Stimulated activated CD4-positive, alpha-beta T cell treated with anti-CD3 and anti-CD28 coated beads, TNF-alpha, amount 100 ng/mL, for 24 hours (primary cell): Measurements from ENCODE around the gene PIK3R1.

Experiments
- DNase-seq, 3 experiments: peaks; one replicate each; pipeline ENCODE4 v3.0.0-alpha.2; 2020; ENCODE audit warnings: low read depth in 3 of 3

Gene PIK3R1

DNA sequence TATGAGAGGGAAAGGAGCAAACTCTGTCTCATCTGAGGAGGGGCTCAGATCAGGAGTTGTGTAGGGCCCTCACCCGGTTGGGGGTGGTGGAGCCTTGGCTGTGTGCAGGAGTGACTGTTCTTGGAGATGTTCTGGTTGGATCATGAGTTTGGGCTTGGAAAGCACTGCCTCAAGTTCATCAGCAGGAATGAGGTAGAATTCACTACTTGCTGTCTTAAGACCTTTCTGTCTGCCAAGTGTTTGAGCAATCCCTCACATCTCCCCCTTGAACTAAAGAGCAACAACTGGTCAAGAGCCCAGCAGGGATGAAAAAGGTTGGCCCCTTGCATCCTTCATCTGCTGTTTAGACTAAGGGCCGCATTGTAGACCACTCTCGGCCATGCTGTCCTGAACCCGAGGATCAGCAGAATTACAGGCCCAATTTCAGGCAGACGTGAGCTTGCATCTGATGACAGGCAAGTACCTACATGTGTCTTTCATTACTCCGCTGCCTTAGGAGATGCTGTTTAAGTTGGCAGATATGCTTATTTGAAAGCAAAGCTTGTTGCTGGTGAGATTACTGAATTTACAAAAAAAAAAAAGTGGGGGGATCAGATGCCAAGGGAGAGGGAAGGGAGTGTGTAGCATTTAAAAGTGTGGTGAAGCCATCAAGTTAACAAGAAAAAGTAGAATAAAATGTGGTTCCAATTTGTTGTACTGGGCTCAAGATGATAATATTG is 36.4 kb downstream of the PIK3R1 start:
- no peak for DNase-seq

DNA sequence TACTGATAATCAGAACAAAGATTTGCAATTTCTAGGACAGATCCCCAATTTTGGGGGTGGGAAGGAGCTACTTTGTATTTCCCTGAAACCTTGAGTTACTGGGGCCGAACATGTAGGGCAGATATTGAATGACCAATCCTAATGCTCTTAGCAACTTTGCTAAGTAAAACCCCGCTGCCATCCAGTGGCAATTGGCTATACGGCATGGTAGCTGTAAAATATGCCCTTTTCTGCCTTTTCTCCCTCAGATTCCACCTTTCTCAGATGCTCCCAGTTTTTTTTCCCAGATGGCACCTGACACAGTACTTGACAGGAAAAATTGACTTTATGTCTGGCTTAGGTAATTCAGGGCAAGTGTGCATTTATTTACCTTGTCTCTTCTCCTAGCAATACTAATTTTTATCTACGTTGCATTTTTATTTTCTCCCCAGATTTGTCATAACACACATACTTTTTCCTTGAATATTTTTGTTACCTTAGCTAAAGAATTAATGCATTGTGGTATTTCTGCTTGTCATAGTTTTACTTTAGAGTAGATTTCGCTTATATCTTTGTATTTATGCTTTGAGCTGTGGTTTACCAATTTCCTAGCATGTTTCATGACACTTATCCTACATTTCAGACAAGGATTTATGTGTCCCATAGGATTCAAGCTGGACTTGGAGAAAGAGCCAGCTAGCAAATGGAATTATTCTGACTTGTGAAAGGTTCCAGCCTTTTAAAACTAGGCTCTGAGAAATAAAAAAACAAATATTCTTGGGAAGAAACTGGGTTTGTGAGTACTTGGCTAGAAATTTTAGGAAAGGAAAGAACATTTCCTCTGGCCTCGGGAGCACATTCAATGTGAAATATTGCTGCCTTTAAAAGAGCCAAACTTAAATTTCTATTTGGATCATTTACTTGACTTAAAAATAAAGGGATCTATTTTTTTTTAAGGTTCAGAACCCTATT is 37.4 kb downstream of the PIK3R1 start:
- peak in 2 of 3 experiments; percentile 26 to 33 for DNase-seq

DNA sequence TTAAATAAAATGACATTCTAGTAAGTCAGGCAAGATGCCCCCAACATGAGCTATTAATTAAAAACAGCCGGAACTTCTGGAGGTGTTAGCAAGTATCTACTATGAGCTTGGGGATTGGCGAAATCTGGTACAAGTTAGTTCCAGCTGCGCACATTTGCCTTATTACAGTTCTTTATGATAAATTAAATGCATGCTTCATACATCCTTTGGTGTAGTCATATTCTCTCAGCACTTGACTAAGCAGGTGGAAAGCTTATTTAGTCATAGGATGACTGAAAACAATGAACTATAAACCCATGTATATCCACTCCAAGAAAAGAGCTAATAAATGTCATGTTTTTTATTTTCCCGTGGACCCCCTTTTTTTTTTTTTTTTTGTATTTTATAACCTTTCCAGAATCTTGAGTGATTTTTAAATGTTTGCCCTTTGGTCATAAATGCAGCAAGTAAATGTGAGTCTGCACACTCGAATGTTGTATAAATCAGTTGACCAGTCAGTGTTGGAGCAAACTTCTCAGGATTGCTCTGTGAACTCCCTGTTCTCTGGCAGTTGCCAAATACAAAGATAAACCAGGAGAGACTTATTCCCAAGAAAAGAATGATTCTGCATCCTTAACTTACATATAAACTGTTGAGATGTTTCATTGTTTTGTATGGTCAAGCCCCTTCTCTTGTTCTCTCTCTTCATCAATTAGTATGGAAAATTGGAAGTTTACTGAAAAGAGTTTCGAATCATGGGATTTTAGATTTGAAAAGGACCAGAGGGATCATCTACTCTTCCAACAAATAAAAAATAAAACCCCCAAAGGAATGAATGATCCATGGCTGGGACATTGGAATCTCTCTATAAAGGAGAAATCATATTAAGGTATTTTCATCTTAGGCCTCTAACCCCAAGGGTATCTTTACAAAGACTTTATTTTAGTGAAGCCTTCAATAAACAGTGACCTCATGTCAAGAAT is 38.3 kb downstream of the PIK3R1 start:
- no peak for DNase-seq

DNA sequence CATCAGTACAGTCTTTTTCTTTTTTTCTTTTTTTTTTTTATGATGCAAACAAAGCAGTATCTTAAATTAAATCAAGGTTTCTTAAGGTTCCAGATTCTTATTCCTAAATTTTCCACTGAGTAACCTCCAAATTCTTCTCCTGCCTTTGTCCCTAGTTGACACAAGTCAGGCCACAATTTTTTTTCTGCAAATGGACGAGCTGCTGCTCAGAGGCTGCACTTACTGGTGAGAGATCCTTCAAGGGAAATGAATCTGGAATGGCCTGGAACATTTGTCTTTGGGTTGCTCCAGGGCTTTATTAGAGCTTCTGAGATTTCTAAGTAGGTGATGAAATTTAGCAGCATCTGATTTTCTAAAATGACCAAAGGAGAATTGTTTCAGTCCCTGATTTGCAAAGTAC is 39.3 kb downstream of the PIK3R1 start:
- DNase-seq = no peak

DNA sequence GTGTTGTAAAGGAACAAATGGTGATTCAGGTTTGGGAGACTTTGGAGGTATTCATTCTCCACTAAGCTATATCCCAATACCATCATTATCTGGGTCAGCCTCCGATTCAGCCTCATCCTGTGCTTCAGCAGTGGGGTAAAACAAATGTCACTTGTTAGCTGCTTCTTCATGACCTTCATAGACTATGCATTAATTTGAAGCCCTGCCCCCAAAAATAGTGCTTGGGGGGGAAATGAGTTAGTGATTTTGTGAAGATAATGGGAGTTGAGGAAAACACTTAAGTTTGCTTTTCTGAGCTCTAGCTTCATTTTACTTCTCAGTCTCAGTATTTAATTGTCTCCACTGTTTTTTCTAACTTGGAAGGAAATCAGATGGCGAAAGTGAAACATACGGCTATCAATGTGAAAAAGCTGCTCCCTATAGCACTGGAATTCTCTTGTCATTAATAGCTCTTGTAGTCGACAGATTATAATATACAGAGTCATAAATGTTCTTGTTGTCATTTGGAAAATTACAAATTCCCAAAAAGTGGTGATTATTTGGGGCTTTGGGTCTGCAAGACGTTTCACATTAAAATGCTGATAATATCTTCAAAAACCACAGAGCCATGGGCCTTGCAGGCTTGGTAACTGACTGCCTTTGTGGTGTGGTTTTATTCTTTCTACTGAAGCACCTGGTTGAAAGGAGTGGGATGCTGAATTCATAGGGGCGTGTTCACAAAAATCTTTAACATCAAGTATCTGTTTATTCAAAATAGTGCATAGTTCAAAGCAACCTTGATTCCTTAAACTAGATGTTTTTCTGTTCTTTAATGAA is 40.0 kb downstream of the PIK3R1 start:
- DNase-seq = no peak

DNA sequence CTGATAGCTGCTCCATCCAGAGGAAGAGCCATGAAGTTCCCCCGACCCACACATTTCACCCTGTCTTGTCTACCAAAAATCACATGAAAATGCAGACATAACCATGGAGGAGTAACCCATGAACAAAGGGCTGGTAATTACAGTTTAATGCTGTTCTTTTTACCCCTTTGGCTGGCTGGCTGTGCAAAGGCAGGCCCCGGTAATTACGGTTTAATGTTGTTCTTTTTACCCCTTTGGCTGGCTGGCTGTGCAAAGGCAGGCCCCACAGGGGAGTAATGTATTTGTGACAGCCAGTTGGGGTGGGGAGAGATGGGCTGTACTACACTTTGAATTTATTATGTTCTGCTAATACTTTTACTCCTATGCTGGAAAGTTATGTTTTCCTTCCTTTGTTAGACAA is 41.7 kb downstream of the PIK3R1 start:
- no peak for DNase-seq

DNA sequence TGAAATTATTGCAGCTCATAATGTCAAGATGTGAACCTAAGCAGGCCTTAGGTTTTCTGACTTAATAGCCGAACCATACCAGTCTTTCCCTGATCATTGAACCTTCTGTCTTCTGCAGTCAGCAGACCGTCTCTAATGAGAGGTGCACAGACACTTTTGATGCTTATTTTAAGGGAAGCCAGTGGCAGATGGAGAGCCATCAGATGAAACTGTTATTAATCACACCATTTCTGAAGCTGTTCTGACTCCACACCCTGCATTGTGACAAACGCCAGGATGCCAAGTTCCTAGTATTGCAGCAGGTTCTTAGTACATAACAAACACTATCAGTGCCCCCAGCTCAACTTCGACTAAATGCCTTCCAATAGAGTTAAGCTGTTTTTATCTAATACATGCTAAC is 43.0 kb downstream of the PIK3R1 start:
- no peak for DNase-seq

DNA sequence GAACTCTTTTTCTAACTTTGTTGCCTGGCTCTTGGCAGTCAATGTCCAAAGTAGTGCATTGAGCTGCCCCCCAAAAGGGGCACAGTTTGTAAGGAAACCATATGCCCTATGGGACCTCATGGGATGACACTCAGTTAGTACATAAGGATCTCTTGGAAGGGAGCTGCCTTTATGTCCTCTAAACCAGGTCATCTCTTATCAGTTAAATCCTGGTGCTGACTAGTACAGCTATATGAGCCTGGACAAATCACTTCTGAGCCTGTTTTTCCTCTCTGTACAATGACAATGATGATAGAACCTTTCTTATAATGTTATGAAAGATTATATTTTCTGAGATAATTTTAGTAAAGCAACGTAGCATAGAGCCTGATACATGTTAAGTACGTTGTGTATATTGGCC is 44.1 kb downstream of the PIK3R1 start:
- DNase-seq = no peak

DNA sequence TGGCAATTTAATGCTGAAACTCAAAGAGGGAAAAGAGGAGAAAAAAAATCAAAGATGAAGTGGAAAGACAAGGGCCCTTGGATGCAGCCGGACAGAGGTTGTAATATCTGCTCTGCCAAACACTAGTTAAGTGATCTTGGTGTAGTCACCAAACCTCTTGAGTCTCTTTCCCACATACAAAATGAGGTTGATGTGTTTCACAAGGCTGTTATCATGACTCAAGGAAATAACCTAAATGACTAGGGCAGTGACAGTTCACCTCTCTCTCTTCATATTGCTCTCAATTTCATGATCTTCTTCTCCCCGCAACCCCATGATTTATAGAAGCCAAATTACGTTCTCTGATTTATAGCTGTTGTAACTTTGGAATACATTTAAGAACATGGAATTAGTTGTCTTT is 44.9 kb downstream of the PIK3R1 start:
- no peak for DNase-seq

DNA sequence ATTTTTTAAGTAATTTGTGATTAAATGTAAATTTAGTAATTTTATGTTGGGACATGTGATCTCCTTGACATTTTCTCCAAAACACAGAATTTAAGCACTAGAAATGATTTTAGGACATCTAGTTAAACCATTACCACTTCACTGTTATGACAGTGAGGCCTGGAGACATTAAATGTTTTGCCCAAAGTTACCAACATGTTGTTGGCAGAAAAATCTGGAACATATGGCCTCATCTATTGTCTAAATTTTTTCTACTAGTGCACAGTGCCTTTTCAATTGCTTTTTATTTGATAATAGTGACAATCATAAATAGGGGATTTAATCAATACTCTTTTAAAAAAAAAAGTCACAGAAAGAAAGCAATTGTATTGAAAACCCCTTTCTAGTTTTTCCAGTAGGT is 45.6 kb downstream of the PIK3R1 start:
- DNase-seq = no peak

DNA sequence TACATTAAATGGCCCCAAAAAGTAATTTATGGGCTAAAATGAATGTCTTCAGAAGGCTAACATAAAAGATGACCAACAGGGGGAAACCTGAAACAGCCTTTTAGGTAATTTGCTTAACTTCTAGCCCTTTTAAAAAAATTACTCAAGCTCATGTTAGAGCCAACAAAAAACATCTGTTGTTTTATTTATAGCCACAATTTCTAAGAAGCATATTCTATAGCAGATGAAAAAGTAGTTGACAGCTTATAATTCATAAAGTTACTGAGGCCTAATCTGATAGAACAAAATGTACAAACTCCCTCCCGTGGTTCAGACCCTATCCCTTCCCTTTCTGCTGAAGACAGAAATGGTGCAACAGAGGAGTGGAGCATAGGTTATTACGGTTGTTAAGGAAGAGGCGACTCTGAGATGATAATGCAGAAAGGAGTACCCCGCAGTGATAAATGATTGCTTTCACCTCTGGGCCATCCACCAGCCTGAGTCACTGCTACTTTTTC is 46.1 kb downstream of the PIK3R1 start:
- DNase-seq = no peak

DNA sequence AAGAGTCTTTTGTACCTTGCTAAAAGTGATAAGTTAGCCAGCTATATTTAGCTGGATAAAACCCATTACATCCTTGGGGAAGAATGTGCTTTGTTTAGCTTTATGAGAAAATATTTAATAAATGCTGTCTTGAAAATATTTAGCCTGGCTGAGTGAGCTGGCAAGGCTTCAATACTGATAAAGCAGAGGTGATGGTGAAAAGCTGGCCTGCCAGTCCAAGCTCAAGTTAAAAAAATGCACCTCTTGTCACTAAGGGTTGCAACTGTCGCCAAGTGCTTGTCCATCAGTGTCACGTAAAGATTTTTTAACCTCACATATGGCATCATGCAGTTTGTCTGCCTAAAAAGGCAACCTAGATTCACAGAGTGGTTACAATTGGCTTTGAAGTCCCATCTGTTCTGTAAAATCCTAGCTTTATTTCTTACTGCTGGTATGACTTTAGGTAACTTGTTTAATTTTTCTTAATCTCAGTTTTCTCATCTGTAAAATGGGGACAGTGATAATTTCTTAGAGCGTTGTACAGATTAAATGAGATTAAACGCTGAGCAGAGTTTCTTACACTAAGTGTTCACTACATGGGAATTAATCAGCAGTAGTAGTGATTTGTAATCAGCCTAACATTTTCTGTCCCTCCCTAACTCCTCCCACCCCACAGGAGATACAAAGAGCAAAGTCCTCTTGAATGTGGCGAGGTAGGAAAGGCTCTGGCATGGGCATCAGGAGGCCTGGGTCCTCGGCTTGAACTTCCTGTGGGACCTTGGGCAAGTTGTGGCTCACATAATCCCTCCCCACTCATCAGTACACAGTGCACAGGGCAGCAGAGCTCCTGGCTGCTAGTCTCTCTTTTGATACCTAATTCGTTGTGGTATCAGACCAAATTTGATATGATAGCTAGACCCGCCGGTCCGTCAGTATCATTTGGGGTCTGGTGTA is 48.7 kb downstream of the PIK3R1 start:
- DNase-seq = no peak

DNA sequence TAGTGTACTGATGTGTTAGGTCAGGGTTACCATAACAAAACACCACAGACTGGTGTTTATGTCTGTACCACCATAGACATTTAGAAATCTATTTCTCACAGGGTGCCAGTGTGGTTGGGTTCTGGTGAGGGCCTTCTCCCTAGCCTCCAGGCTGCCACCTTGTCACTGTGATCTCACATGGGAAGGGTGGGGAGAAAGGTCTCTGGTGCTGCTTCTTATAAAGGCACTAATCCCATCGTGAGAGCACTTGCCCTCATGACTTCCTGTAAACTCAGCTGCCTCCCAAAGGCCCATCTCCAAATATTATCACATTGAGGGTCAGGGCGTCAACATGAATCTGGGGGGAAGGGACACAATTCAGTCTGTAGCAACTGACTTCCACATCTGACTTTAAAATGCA is 49.8 kb downstream of the PIK3R1 start:
- no peak for DNase-seq

DNA sequence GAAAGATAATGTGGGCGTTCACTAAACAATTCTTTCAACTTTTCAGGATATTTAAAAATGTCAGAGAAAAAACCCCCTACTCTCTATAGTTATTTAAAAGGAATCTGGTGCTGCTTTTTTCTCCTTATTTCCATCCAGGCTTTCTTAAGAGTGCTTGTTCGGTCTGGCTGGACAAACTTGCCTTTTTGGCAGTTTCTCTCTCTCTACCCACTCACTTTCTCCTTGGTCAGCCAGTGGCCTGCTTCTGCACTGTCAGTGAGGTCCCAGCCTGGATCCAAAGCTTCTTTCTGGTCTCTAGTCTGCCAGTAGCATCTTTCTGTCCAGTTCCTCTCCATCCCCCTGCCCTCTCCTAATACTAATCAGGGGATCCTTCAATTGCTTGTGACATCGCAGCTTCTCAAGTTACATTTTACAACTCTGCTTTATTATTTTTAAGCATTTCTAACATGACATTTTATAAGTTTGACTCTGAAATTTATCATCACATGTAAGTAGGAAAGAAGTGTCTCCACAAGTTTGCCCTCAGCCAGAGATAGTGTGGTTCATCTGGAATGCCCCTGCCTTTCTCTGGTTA is 50.4 kb downstream of the PIK3R1 start:
- no peak for DNase-seq

DNA sequence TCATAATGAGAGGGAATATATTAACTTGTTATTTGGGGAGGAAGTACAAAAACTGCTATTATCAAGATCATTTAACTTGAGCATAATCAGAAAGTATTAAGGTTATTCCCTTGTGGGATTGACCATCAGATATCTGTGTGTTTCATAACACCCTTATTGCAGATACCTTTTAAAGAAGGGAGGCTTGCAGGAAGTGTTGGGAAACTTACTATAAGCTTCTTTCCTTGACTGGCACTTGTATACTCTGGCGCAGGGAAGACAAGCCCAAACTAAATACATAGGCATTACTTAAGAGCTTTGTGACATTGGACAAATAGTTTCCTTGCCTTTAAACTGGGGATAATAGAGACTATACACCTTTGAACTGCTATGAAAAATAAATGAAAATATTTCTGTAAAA is 50.9 kb downstream of the PIK3R1 start:
- DNase-seq = no peak

DNA sequence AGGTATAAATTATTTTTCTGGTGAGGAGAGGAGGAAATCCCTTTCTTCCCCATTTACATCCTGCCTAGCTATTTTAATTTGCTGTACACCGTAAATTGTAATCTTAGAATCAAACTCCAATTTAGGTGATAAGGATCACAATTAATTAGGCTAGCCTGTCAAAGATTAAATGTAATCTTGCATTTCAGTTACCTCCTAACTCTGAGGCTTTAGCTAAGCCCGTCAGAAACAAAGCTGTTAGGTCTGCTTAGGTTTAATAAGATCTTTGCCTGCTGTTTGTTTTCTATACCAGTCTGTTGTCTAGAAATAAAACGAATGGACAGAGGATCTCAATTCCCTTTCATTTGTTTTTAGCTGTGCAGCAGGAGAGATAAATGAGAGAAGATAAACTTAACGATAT is 51.5 kb downstream of the PIK3R1 start:
- no peak for DNase-seq

DNA sequence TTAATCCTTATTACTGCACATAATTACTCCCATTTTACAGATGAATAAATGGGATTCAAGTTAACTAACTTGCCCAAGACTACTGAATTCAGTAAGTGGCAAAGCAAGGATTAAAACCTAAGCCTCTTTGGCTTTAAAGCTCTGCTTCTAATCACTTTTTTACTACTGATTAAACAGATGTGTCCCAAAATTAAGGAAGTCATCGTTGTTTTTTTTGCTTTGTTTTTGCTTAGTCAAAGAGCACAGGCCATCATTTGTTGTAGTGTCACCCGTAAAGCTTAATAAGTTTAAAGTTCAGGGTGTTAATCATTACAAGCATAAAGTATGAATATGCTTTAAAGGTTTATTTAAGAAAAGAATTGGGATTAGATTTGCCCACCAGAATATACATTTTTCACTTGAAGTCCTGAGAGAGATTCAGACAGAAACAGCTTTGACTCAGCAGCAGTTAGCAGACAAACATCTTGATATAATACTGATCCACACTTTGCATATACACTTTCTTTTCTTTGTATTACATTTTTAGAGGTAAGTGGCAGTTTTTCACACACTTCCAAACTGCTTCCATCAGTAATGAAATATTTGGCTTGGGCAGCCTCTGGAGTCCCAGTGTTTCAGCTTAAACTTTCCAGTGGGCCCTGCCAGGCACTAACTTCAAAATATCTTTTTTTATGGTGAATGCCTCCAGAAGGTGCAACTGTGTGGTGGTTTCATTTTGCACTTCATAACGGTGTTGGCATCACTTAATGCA is 52.7 kb downstream of the PIK3R1 start:
- DNase-seq = no peak

DNA sequence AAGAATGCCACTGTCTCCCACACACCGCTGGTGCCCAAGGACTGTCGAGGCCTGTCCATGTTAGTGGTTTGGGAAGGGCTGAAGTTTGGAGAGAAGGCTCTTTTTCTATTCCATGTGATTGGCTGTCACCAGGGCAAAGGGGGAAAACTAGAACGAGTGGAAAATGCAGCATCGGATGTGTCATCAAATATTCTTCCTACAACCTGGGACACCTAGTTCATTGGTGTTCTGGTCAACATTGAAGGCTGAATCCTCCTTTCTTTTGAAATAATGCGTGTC is 53.2 kb downstream of the PIK3R1 start:
- DNase-seq = no peak

DNA sequence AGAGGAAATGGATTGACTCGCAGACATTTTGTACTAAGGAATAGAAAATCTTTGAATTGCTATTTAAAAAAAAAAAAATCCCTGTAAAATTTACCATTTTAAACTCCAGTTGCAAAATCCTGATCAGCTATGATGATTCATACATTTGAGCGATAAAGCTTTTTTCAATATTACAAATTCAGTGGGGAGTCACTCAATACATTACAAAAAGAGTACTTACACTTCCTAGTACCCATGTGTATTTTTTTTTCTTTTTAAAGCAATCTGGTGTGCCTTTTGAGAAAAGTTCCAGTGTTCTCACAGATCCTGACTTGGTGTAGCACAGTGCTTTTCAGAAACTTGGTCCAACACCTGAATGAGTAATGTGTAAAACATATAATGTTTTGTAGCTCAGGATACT is 54.3 kb downstream of the PIK3R1 start:
- DNase-seq = no peak
